Psoas muscle (tissue), 8 donors: ENCODE data around the gene PCMTD2. TPM values are rescaled to one million over a fixed set of nuclear protein-coding genes. Genes with fewer than 3 reads are reported as not detected.

Source experiments
- ATAC-seq, 4 donors: fragments of 200-7000 bp; cut with Tn5 transposase; one replicate each; pipeline ENCODE4 v1.9.1; 2020; ENCODE audit warnings: moderate library complexity in 3 of 4, mild to moderate bottlenecking in 2 of 4
- DNase-seq, 2 donors: peaks; one replicate each; pipeline ENCODE4 v3.0.0-alpha.2; 2020
- H3K27ac ChIP-seq: fragments of 200-600 bp; one replicate; pipeline ENCODE4 v1.8.0; 2022
- H3K27me3 ChIP-seq, 3 donors: fragments of 200-600 bp in 1 of 3; one replicate each; pipeline versions ENCODE4 v1.6.1 to v1.8.0; 2013 to 2022; ENCODE audit warnings: low read length in 2 of 3, mild to moderate bottlenecking in 2 of 3, moderate library complexity in 1 of 3; ENCODE audit not compliant: insufficient read depth in 3 of 3
- H3K36me3 ChIP-seq, 2 donors: fragments of 200-600 bp in 1 of 2; one replicate each; pipeline versions ENCODE4 v1.6.1 to v1.8.0; 2013 to 2022; ENCODE audit warnings: low read depth in 1 of 2, mild to moderate bottlenecking in 1 of 2, moderate library complexity in 1 of 2; ENCODE audit not compliant: insufficient read depth in 1 of 2
- H3K4me1 ChIP-seq: fragments of 200-600 bp; one replicate; pipeline ENCODE4 v1.8.0; 2022
- H3K4me3 ChIP-seq: fragments of 200-600 bp; one replicate; pipeline ENCODE4 v1.8.0; 2022; ENCODE audit warnings: mild to moderate bottlenecking
- H3K9me3 ChIP-seq: fragments of 200-600 bp; one replicate; pipeline ENCODE4 v1.8.0; 2022
- WGBS, 3 donors: extraction: QIAGEN DNeasy Blood & Tissue Kit; methylation state at CpG; one replicate each; pipeline versions ENCODE4 v1.1.6 to v1.1.7; 2013; 5-methylcytosine and 5-hydroxymethylcytosine counted together
- intact Hi-C, 2 donors: fragments of 100-400 bp; cut with DNase I; formaldehyde crosslinking; loops; one replicate each; pipeline versions ENCODE4 v1.11.0 to v1.14.2; 2022
- polyA plus RNA-seq, 3 donors: library from polyadenylated mRNA; stranded (reverse); fragments of 200-250 nt; gene quantifications; one replicate each; pipeline ENCODE4 v1.2.3, GENCODE V29; 2013
- total RNA-seq, 4 donors: library from RNA; stranded (reverse); fragmentation: NEBNext Ultra II Directional in 2 of 4; extraction: Animal tissue kit (Norgen Biotek cat#: 25700) in 2 of 4; gene quantifications; one replicate each; pipeline versions ENCODE4 v1.2.1 to v1.2.4, GENCODE V29; 2021 to 2023
- TF ChIP-seq, protein P1 (sequence below): fragments of 200-600 bp; IDR thresholded peaks from one replicate; pipeline ENCODE4 v1.8.0; 2022; ENCODE audit warnings: antibody characterized with exemption
- donor health status: healthy with polysubstance abuse.
- donor health status: DM: no; HTN: no; CAD: no; lungs with moderate emphysema.
- donor health status: Bipolar disorder and iron deficiency.
- donor health status: healthy.
- donor health status: DM: yes; HTN: yes; CAD: no.
- donor health status: DM: no; HTN: no; CAD: no.
- donor health status: DM: no; HTN: no; CAD: no.
- donor health status: DM: yes; HTN: yes; CAD: no.

The PCMTD2 gene
- total and polyA plus RNA-seq, 7 donors, result 11.7 to 47.3 (median 37.8) TPM

GRCh38 chr20:64214952-64215351 lies 40.6 kb upstream of the PCMTD2 start:
- H3K4me3 ChIP-seq, result no peak overlapping the region
- TF ChIP-seq, protein P1, sequence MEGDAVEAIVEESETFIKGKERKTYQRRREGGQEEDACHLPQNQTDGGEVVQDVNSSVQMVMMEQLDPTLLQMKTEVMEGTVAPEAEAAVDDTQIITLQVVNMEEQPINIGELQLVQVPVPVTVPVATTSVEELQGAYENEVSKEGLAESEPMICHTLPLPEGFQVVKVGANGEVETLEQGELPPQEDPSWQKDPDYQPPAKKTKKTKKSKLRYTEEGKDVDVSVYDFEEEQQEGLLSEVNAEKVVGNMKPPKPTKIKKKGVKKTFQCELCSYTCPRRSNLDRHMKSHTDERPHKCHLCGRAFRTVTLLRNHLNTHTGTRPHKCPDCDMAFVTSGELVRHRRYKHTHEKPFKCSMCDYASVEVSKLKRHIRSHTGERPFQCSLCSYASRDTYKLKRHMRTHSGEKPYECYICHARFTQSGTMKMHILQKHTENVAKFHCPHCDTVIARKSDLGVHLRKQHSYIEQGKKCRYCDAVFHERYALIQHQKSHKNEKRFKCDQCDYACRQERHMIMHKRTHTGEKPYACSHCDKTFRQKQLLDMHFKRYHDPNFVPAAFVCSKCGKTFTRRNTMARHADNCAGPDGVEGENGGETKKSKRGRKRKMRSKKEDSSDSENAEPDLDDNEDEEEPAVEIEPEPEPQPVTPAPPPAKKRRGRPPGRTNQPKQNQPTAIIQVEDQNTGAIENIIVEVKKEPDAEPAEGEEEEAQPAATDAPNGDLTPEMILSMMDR, result no peak
- H3K4me1 ChIP-seq, result peaks cover 31% of the 10 kb centered on the region
- DNase-seq, result no peak
- no peaks in the 10 kb centered on the region for H3K9me3 ChIP-seq
- H3K27ac ChIP-seq, result no peak overlapping the region
- WGBS, 3 donors, result 59 to 65% (median 65%) methylated on average over 6 of the region's 6 CpGs
- H3K27me3 ChIP-seq, result no peaks in the 10 kb centered on the region
- intact Hi-C loops, result no loop called here
- no peak for ATAC-seq
- H3K36me3 ChIP-seq, result no peaks in the 10 kb centered on the region

DNA sequence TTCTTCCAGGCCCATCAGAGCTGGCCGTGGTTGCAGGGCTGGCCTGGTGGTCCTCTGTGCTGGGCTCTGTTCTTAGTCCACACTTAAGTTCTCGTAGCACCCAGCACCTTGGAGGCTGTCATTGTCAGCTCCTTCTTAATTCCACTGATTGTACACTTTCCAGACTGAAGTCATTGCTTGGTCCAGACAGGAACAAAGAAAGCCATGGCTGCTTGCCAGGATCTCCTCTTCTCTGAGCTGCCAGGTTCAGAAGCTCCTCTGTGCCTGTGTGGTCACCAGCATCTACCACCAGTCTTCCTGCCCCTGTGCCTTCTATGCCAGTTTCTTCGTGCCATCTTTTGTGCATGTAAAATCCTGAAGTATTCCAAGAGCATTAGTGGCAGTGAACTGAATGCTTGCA lies 39.5 kb upstream of the PCMTD2 start:
- H3K9me3 ChIP-seq, result no peaks in the 10 kb centered on the region
- no peaks in the 10 kb centered on the region for H3K27me3 ChIP-seq
- no peak for ATAC-seq
- TF ChIP-seq, protein P1, result no peak
- WGBS, 3 donors, result 50 to 76% (median 61%) methylated on average over 3 of the region's 3 CpGs
- H3K4me1 ChIP-seq, result peaks cover 31% of the 10 kb centered on the region
- intact Hi-C loops, result no loop called here
- H3K36me3 ChIP-seq, result no peaks in the 10 kb centered on the region
- no peak overlapping the region for H3K27ac ChIP-seq
- no peak overlapping the region for H3K4me3 ChIP-seq
- DNase-seq, result no peak

- DNase-seq (no peak), ATAC-seq (no peak)
- Histone ChIP-seq H3K36me3 (no peaks in the 10 kb centered on the region), H3K27me3 (no peaks in the 10 kb centered on the region), H3K4me3 (no peak overlapping the region), H3K4me1 (peaks cover 36% of the 10 kb centered on the region), H3K9me3 (no peaks in the 10 kb centered on the region), H3K27ac (no peak overlapping the region)
- TF ChIP-seq, protein P1, result no peak
- intact Hi-C loops, result no loop called here
- WGBS, 3 donors, result 91 to 97% (median 93%) methylated on average over 11 of the region's 11 CpGs
Observed at GRCh38 chr20:64216910-64217309, 38.6 kb upstream of the PCMTD2 start.

GRCh38 chr20:64217539-64218221 lies 37.9 kb upstream of the PCMTD2 start:
- Histone ChIP-seq H3K27ac (no peak overlapping the region), H3K27me3 (no peaks in the 10 kb centered on the region), H3K36me3 (no peaks in the 10 kb centered on the region), H3K4me3 (no peak overlapping the region), H3K4me1 (peaks cover 38% of the 10 kb centered on the region), H3K9me3 (no peaks in the 10 kb centered on the region)
- no peak for ATAC-seq
- TF ChIP-seq, protein P1, result no peak
- WGBS, 3 donors, result 49 to 65% (median 51%) methylated on average over 13 of the region's 13 CpGs
- no peak for DNase-seq
- intact Hi-C loops, result no loop called here

GRCh38 chr20:64219202-64219601 lies 36.3 kb upstream of the PCMTD2 start:
- ATAC-seq (no peak), DNase-seq (no peak)
- Histone ChIP-seq H3K27ac (no peak overlapping the region), H3K36me3 (no peaks in the 10 kb centered on the region), H3K27me3 (no peaks in the 10 kb centered on the region), H3K4me1 (peaks cover 36% of the 10 kb centered on the region), H3K4me3 (no peak overlapping the region), H3K9me3 (no peaks in the 10 kb centered on the region)
- 80 to 89% (median 82%) methylated on average over 12 of the region's 12 CpGs for WGBS, 3 donors
- intact Hi-C loops, result no loop called here
- TF ChIP-seq, protein P1, result no peak
